A673 (cell line): Measurements from ENCODE around the gene SPATC1L.

ENCODE experiments used
- EZH2 ChIP-seq: fragments of 200-600 bp; sonication (generic); IDR thresholded peaks from 2 replicates; pipeline ENCODE4 v1.6.1; 2017; ENCODE audit warnings: borderline replicate concordance, low read depth, mild to moderate bottlenecking, mixed read lengths, antibody characterized with exemption, low read length; ENCODE audit not compliant: poor library complexity, severe bottlenecking
- TF ChIP-seq, protein P1 (sequence below): fragments of 300-800, 200-600 bp; sonication (generic); conservative IDR thresholded peaks from 2 replicates; pipeline ENCODE4 v1.5.1; 2017; ENCODE audit warnings: low read depth, mild to moderate bottlenecking, antibody characterized with exemption, low read length, moderate library complexity, mixed read lengths

DNA sequence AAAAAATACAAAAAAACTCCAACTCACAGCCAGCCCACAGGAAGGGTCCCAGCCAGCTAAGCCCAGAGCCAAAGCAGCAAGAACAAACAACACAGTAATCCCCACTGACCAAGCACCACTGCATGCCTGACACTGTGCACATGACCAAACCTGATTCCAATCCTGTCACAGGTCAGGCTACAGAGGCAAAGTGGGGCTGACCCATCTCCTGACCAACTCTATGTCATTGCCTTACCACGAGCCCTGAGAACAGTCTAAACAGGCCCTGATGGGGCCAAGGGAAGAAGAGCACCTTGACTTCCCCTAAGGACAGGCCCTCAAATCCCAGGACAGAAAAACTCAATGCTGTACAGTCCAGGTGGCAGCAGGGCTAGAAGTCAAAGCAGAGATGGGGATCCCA lies 41.9 kb upstream of the SPATC1L start:
- TF ChIP-seq, protein P1, sequence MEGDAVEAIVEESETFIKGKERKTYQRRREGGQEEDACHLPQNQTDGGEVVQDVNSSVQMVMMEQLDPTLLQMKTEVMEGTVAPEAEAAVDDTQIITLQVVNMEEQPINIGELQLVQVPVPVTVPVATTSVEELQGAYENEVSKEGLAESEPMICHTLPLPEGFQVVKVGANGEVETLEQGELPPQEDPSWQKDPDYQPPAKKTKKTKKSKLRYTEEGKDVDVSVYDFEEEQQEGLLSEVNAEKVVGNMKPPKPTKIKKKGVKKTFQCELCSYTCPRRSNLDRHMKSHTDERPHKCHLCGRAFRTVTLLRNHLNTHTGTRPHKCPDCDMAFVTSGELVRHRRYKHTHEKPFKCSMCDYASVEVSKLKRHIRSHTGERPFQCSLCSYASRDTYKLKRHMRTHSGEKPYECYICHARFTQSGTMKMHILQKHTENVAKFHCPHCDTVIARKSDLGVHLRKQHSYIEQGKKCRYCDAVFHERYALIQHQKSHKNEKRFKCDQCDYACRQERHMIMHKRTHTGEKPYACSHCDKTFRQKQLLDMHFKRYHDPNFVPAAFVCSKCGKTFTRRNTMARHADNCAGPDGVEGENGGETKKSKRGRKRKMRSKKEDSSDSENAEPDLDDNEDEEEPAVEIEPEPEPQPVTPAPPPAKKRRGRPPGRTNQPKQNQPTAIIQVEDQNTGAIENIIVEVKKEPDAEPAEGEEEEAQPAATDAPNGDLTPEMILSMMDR = no peak
- no peak for TF ChIP-seq EZH2
